ENCODE data around the gene PFN3.
"Not testable (repeated sequence)": the region's sequence is repeated elsewhere in the genome, so short reads cannot be mapped to it uniquely, and the experiment has no call there.

Gene PFN3

DNA sequence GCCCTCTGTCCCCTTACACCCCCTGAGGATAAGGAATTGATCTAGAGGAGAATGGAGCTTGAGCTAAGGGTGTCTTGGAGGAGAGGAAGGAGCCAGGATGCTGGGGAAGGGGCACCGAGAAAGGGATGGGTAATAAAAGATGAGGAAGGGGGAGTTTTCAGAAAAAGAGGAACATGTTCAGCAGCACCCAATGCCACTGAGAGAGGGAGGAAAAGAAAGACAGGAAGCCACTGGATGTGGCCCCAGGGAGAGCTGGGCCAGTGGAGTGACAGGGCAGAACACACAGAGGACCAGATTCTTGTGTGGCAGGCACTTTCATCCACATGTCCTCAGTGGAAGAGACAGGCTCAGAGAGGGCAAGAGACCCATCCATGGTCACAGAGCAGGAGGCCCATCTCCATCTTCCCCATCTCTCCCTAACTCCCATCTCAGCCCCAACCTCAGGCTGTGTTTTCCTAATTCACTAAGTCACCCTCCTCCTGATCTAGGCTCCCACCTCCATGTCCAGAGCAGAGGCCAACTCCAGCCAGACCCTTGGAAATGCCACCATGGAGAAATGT lies 7.2 kb downstream of the PFN3 start:
- DNase-seq = no peak

DNA sequence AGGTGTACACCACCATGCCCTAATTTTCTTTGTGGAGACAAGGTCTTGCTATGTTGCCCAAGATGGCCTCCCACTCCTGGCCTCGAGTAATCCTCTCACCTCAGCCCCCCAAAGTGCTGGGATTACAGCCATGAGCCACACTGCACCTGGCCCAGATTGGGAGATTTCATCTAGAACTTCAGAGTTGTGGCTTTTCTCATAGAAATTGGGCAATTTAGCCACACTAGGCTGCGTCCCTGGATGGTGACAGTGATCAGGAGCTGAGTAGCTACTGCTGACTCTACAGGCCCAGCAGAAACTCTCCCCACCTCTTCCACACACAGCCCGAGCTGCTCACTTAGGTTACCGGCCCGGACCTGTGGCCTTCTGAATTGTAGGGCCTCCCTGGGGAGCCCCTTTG lies 7.7 kb downstream of the PFN3 start:
- no peak for DNase-seq

DNA sequence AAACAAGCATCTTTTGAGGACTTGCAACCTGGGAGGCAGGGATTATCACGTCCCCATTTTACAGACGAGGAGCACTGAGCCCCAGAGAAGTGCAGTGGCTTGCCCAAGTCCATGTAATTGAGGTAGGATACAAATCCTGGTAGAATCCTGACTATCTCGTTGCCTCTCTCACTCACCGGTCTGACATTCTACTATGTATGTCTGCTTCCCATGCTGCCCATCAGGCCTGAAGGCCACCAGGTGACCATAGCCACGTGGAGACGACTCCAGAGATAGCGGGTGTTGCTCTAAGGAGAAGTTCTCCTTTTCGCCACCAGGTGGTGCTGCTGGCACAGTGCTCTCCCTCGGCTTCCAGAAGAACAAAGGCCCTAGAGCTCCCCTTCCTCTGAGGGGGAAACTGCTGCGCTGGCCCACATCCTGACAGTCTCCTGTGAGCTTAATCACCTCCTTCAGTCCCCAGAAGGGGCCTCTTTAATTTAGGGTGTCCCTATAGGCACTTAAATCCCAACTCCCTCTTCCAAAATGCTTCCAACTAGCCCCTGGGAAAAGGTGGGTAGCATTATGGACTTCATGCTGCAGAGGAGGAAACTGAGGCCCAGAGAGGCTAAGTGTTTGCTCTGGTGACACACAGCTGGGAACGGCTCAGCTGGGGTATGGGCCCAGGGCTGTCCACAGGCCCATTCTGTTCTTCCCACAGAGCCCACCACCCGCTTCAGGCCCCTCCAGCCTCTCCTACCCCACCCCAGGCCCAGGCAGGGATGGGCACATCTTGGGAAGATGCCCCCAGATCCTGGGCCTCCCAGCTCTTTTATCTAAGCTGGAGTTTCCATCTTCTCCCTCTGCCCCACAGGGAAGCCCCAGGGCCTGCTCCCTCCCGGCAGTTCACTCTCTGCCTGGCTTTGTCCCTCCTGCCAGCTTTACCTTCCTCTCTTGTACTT lies 9.8 kb downstream of the PFN3 start:
- DNase-seq = peak; percentile 81 to 83

DNA sequence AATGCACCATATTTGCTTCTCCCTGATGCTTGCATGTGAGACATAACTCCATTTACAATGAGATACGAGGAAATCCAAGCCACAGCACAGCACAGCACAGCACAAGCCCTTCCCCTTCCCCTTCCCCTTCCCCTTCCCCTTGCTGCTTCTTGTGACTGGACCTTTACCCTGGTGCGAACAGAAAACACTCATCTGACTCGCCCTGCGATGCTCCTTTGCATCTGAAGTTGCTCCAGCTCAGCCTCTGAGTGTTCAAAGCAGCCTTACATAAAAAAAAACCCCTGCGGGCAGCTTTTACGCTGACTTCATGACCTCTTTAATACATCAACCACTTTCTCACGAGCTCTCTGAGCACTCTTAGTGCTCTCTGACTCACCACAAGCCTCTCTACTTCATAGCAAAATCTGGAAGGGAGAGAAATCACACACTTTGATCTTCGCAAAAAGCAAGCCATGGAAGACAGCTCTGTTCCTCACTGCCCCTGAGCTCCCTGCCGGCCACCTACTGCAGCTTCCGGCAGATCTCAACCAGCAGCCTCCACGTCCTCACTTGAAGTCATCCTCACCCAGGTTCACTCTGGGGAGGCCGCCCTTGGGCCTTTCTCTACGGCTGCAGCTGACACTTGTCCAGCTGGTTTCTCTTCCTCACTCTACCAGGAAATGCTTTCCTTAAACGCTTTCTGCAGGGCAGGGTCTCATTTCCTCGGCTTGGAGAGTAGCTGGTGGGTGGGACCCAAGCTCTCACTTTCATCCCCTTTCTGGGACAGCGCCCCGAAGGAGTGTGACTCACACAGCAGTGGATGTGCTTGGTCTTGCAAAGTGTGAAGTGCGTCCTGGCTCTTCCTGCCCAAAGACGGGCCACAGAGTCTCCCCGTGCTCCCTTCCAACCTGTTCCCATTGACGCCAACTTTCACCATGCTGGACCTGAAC lies 11.0 kb downstream of the PFN3 start:
- DNase-seq = peak in 1 of 2 experiments; percentile 56

DNA sequence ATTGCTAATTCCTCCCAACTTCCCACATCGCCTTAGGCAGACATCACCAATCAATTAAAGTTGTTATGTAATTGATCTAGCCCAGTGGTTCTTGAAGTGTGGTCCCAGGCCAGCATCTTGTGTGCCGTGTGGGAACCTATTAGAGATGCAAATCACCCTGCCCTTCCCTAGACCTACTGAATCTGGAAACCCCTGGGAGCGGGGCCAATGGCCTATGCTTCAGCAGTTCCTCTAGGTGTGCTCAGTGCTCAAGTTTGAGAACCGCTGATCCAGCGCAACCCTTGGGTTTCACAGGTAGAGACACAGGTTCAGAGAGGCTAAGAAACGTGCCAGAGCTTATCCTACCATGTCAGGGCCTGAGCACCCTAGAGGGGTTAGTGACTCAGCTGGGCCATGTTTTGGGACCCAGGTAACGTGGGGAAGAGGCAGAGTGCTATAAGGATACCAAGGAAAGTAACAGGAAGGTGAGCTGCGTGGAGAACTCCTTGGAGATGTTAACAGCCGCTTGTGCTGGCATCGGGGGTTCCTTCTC lies 11.9 kb downstream of the PFN3 start:
- no peak for DNase-seq

DNA sequence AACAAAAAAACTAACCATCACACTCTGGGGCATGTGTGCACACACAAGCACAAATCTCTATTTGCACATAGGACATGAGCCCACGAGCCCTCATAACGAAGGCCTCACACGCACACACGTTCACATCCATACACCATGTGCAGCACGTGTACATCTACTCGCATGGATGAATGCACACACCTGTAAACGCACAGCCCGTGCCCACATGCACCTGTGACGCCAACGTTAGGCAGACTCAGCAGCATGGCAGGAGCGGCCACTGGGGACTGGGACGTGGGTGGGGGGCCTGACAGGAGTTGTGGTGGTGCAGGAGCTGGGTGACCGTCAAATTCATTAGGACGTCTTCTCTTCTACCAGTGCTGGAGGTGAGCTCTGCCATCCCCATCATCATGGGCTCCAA lies 13.1 kb downstream of the PFN3 start:
- DNase-seq = no peak

DNA sequence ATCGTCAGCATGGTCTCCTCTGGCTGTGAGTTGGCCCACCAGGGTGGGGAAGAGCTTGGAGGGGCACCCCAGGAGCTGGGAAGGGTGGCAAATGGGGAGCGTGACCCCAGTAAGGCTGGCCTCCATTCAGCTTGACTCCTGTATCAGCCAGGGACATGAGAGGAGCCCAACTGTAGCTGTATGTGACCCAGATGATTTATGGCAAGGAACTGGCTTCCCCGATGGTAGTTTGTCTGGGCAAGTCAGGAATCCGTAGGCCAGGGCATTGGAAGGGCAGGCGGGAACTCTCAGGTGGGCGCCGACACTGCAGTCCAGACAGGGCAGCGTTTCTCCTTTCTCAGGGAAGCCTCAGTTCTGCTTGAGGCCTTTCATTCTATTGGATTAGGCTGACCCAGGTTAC lies 13.9 kb downstream of the PFN3 start:
- no peak for DNase-seq

DNA sequence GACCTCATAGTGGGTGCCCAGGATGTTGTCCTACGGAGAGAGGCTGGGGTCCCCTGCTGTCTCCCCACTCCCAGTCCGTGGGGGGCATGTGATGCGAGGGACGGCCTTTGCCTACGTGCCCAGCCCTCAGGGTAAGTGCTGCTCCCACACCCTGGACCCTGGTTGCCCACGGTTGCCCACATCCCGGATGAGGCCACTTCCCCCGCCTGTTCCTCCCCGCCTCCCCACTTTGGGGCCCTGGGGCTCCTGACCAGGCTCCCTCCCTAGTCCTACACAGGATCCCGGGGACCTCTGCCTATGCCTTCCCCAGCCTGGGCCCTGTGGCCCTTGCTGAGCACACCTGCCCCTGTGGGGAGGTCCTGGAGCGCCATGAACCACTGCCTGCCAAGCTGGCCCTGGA lies 14.7 kb downstream of the PFN3 start:
- no peak for DNase-seq

DNA sequence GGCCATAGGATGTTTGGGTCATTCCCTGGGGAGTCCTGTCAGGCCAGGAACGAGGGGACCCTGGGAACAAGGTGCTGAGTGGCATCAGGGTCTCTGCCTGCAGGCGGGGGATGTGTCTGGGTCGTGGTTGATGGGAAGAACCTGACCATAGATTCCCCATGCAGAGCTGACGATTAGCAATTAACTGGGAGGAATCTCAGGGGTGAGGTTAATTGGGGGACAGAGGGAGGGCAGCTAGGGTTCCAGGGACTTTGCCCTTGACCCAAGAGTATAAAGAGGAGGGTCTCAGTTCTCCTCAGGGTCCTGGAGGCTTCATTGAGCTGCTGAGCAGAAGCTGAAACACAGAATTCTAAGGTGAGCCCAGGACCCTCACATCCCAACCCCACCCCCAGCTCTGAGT lies 16.3 kb downstream of the PFN3 start, which contains the start of gene SLC34A1:
Gene SLC34A1, plus strand, starts transcription at position 301 of the 400 bp plus-strand sequence. CDS start 1,308 bp downstream, outside the sequence.
- DNase-seq = no peak

DNA sequence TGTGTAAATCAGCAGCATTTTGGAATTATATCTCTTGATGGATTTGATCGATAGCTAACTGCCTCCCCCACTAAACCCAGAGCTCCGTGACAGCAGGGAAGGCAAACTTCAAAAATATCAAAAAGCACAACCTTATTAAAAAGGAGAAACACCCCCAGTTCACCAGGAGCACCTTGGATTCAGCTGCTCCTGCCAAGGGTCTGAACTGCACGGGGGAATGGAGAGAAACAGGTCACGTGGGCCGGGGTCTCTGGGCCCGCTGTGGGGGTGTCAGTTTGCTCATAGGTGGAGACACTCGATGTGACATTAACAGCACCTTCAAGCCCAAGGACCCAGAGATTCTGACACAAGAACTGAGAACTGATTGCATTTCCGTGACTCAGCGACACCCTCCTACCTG lies 17.3 kb downstream of the PFN3 start:
- no peak for DNase-seq

DNA sequence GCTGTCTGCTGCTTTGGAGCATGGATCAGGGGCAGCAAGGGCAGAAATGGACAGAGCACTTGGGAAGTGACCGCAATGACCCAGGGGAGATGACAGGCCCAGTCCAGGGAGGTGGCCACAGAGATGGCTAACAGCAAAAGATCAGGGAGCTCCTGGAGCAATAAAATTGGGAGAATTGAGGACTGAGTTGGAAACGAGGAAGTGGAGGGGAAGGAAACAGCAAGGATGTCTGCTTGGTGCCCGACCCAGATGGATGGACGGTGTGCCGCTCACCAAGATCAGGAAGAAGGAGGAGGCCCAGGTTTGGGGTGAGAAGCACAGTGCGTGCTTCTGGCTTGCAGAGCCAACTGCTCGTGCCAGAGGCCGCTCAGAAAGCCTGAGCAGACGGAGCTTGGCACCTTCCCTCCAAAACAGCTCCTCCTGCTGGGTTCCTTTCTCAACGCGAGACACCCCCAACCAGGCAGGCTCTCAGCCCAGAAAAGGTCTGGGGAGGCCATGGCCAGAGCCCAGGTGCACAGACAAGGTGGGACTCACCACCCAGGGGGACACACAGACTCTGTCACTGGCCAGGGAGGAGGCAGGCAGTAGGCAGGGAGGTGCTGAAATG lies 17.9 kb downstream of the PFN3 start:
- no peak for DNase-seq

DNA sequence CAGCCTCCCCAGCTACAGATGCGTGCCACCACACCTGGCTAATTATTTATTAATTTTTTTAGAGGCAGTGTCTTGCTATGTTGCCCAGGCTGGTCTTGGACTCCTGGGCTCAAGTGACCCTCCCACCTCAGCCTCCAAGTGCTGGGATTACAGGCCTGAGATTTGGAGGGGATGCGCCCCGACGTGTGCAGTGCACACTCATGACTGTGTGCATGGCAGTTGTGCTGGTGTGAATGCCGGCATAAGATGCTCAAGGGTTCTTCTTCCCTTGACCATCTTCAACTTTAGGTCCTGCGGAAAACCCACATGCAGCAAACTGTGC lies 19.7 kb downstream of the PFN3 start:
- no peak for DNase-seq

DNA sequence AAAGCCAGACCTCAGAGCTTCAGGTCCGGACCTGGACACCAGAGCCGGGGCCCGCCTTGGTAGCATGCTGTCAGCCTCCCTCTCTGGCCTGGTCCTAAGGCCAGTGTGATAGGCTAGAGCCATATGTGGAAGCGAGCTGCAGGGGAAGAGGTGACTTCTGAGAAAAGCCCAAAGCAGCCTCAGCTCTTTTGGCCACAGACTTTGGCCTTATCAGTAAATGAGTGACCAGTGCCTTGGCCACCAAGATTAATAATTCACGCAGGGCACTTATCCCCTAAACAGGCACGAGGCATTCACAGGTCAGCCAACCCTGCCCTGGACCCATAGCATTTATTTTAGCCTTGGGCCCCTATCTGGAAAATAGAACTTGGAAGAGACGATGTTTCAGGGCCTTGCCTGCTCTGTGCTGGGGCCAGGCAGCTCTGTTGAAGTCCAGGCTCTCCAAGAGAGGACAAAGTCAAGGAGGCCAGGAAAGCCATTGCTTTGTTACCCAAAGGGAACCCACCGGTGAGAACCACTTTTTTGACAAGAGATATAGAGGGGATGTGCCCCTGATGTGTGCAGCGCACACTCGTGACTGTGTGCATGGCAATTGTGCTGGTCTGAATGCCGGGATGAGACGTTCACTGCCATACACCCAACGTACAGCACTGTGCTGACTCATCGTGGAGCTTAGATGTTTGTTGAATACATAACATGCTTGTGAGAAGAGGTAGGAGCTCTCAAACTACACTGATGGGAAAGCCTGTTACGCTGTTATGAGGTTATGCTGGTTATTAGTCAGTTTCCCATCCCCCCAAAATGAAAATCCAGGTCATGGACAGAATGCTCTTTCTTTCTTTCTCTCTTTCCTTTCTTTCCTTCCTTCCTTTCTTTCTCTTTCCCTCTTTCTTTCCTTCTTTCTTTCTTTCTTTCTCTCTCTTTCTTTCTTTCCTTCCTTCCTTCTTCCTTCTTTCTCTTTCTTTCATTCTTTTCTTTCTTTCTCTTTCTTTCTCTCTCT lies 21.3 kb downstream of the PFN3 start:
- DNase-seq = peak in 1 of 2 experiments; percentile 34

DNA sequence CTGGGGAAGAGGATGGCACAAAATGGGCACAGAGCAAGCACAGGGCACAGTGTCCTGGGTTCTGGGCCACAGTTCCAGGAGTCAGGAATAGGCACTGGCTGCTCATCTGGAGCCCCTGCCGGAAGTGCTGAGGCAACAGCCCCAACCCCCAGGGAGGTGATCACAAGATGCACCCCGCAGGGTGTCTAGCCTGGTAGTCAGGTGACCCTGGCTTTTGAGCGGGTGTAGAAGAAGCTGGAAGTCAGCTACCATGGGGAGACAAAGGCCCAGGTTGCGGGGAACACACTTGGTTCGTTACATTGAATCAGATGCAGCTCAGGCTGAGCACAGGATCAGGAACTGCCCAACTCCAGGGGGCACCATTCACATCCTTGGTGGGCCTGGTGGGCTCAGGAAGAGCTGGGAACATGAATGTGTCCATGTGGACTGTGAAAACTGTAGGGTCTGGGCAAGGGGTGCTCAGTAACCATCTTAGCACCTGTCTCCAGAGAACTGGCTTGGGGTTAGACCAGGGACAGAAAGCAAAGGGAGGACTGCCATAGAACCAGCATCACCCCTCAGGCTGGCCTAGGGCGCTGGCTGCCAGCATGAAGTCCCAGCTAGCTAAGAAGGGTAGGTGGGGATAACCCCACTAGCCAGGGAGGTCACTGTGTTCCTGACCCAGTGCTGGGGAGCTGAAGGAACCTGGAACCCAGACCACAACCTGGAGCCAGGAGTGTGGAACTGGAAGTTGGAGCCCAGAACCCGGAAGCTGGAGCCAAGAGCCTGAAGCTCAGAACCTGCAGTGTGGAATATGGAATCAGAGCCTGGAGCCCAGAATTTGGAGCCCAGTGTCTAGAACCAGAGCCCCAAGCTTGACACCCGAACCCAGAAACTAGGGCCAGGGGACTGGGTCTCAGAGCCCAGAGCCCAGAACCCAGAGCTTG lies 22.3 kb downstream of the PFN3 start:
- no peak for DNase-seq

DNA sequence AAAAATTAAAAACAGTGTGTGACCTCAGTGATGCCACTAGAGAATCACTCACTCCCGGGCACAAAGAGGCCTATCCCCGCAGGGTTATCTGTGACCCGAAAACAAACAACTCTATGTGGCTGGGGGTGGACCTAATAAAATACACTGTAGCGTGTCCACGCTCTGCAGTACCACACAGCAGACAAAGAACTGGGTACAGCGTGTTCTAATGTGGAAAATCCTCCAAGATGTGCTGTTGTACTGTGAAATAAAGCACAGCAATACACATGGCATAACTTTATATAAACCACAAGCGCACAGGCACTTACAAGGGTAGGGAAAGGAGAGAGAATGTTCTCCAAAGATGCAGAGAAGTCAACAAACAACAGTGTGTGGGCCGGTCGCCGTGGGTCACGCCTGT lies 24.4 kb downstream of the PFN3 start:
- DNase-seq = no peak

DNA sequence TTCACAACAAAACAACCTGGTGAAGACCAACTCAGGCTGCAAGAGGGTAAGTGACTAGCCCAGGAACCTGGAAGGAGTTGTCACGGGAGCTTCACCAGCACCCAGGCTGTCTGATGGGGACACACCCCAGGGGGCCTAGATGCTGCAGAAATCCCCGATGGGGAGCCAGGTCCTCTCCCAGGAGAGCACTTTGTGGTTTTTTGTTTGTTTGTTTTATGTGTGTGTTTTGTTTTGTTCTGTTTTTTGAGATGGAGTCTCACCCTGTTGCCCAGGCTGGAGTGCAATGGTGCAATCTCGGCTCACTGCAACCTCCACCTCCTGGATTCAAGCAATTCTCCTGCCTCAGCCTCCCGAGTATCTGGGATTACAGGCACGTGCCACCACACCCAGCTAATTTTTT lies 24.9 kb downstream of the PFN3 start:
- not testable (repeated sequence) for DNase-seq

DNA sequence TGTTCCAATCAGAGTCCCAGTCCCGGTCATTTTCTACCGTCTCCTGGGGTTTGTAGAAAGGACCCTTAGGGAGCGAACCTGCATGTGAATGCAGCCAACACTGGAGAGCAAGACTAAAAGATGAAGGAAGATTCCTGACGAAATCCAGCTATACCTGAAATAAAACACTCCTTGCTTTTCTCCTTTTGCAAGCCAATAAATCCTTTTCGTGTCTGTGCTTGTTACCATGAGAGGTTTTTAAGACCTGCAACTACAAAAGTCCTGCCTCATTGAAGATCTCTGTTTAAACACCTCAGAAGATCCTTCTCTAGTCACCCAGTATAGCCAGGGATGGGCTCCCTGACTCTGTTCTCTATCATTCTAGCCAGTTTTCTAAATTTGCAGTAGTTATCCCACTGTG lies 26.2 kb downstream of the PFN3 start:
- no peak for DNase-seq

DNA sequence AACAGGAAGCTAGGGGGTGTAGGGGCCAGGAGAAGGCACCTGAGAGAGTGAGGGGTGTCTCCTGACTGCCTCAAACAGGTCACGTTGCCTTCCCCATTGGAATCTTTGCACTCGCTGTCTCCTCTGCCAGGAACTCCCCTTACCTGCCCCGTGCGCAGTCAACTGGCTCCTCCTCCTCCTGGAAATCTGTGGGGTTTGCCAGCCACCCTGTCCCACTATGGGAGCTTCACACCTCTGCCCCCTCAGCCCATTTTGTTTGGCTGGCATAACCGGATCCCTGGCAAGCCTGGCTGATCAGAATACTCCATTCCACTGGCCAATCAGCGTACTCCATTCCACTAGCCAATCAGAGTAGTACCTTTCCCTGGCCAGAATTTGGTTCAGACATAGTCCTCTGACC lies 26.7 kb downstream of the PFN3 start:
- no peak for DNase-seq

DNA sequence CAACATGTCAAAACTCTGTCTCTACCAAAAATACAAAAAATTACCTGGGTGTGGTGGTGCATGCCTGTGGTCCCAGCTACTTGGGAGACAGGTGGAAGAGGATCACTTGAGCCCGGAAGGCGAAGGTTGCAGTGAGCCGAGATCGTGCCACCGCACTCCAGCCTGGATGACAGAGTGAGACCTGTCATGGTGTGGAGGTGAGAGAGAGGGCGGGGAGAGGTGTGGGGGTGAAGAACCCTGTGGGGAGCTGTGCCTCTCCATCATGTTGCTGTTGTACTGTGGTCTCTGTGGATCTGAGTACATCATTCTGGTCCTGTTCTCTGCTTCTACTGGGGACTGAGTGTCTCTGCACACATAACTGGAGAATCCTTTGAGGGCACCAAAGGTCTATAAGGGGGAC lies 27.6 kb downstream of the PFN3 start:
- peak in 1 of 2 experiments; percentile 24 for DNase-seq
